D721Med (cell line): ENCODE measurements around the gene MSANTD3.

Experiments
- DNase-seq: peaks from one replicate; pipeline ENCODE4 v3.0.0; 2011; ENCODE audit warnings: low spot score; ENCODE audit not compliant: insufficient read length
- FAIRE-seq: peaks from 2 replicates; lab custom pipeline; 2011; peaks lifted over from hg19 to GRCh38; lab: Jason Lieb, UNC
- CTCF ChIP-seq: IDR thresholded peaks from 2 replicates; pipeline ENCODE4 v1.5.1; 2012; ENCODE audit warnings: mild to moderate bottlenecking, control low read depth; ENCODE audit not compliant: insufficient read depth; ENCODE audit errors: missing control alignments

The MSANTD3 gene

GRCh38 chr9:100474082-100474923, 47.4 kb downstream of the MSANTD3 start:
- no peak for TF ChIP-seq CTCF
- DNase-seq (no peak), FAIRE-seq (no peak)

DNA sequence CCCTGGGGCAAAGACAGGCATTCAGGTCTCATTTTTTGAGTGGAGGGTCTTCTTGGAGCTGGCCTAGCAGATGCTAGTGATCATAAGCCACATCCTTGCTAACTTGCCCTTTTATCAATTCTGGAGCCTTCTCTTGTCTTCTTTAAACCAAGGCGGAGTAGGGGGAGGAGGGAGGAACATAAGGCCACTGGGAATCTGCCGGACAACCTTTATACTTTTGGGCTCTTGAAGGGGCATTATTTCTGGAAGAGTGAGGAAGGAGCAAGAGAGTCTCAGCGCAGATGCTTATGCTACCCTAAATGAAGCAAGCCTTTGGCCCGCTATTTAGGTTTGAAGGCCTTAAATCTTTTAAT, 48.0 kb downstream of the MSANTD3 start:
- no peak for FAIRE-seq
- TF ChIP-seq CTCF = no peak

GRCh38 chr9:100477241-100477640, 50.3 kb downstream of the MSANTD3 start:
- FAIRE-seq (no peak), DNase-seq (no peak)
- TF ChIP-seq CTCF = no peak

More for the DNA sequence above, 48.0 kb downstream of the MSANTD3 start:
- DNase-seq = no peak

DNA sequence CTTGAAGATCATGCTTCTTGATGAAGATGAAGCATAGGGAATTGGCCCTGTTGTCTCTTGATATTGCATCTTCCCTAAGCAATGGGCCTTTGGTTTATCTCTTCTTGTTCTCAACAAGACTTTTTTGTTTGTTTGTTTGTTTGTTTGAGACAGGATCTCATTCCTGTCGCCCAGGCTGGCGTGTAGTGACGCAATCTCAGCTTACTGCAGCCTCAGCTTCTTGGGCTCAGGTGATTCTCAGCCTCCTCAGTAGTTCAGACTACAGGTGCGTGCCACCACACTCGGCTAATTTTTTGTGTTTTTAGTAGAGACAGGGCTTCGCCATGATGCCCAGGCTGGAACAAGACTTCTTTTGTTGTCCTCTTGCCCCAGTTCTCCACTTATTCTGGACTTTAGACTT, 51.2 kb downstream of the MSANTD3 start:
- DNase-seq (no peak), FAIRE-seq (no peak)
- TF ChIP-seq CTCF = no peak

- no peak for DNase-seq
- TF ChIP-seq CTCF = no peak
- no peak for FAIRE-seq
Observed at GRCh38 chr9:100479820-100480219, 52.9 kb downstream of the MSANTD3 start.

- TF ChIP-seq CTCF = no peak
- DNase-seq (no peak), FAIRE-seq (peak; percentile 70)
Observed at GRCh38 chr9:100485196-100485595, 58.3 kb downstream of the MSANTD3 start.

DNA sequence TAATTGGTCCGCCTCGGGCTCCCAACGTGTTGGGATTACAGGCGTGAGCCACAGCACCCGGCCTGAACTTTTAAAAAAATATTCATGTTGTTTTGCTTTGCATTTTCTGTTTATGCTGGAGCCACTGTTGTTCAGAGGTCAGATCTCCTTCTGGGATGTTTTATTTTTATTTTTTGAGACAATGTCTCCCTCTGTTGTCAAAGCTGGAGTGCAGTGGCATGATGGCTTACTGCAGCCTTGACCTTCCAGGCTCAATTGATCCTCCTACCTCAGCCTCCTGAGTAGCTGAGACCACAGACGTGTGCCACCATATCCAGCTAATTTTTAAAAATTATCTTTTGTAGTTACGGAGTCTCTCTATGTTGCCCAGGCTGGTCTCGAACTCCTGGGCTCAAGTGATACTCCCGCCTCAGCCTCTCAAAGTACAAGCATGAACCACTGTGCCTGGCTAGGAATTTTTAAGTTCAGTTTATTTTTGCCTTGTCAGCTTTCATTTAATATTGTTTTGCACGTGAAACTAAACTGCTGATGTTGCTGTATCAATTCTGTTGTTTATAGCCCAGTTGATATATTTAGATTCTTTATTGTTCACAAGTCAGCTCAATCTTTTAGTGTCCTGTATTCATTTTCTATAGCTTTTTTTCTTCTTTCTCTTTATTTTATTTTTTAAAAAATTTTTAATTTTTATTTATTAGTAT, 59.7 kb downstream of the MSANTD3 start:
- FAIRE-seq (no peak), DNase-seq (no peak)
- TF ChIP-seq CTCF = no peak
